Thymus (tissue), 11 donors: ENCODE measurements around the gene RNF150. TPM values are rescaled to one million over a fixed set of nuclear protein-coding genes. Genes with fewer than 3 reads are reported as not detected.

Experiments used
- DNase-seq, 9 donors: peaks; one replicate each; pipeline ENCODE4 v3.0.0-alpha.2; 2013; ENCODE audit warnings: low spot score in 9 of 9, low read depth in 6 of 9, missing footprints in 1 of 9
- H3K27ac ChIP-seq, 2 donors: one replicate each; pipeline ENCODE4 v1.5.1; 2013; ENCODE audit warnings: control low read depth in 1 of 2, low read depth in 1 of 2, low read length in 1 of 2, mild to moderate bottlenecking in 1 of 2, moderate library complexity in 1 of 2
- H3K27me3 ChIP-seq, 2 donors: one replicate each; pipeline ENCODE4 v1.5.1; 2013; ENCODE audit warnings: low read length in 1 of 2; ENCODE audit not compliant: control insufficient read depth in 2 of 2, insufficient read depth in 1 of 2
- H3K36me3 ChIP-seq, 2 donors: one replicate each; pipeline ENCODE4 v1.5.1; 2013; ENCODE audit warnings: low read length in 1 of 2, mild to moderate bottlenecking in 1 of 2, moderate library complexity in 1 of 2; ENCODE audit not compliant: control insufficient read depth in 2 of 2, insufficient read depth in 2 of 2
- H3K4me1 ChIP-seq, 2 donors: one replicate each; pipeline ENCODE4 v1.5.1; 2013; ENCODE audit warnings: low read length in 2 of 2; ENCODE audit not compliant: control insufficient read depth in 2 of 2, insufficient read depth in 2 of 2
- H3K4me3 ChIP-seq, 2 donors: one replicate each; pipeline ENCODE4 v1.5.1; 2013; ENCODE audit warnings: low read length in 2 of 2, control low read depth in 1 of 2, mild to moderate bottlenecking in 1 of 2
- H3K9me3 ChIP-seq, 2 donors: one replicate each; pipeline ENCODE4 v1.5.1; 2013; ENCODE audit warnings: low read length in 1 of 2, mild to moderate bottlenecking in 1 of 2; ENCODE audit not compliant: control insufficient read depth in 2 of 2, insufficient read depth in 1 of 2
- WGBS: extraction: QIAGEN DNeasy Blood & Tissue Kit; methylation state at CpG from one replicate; pipeline ENCODE4 v1.1.7; 2013; 5-methylcytosine and 5-hydroxymethylcytosine counted together
- polyA plus RNA-seq: library from polyadenylated mRNA; stranded (reverse); fragments of 200-250 nt; gene quantifications from one replicate; pipeline ENCODE4 v1.2.3, GENCODE V29; 2013
- total RNA-seq: library from RNA; stranded (reverse); fragments of 120-200 nt; gene quantifications from one replicate; pipeline ENCODE4 v1.2.4, GENCODE V29; 2013
- donor health status: healthy.

RNF150 gene
- total and polyA plus RNA-seq, 2 donors, result 1.4 to 2.9 TPM

GRCh38 chr4:141121768-141122454, 11.4 kb downstream of the RNF150 start:
- no peaks in the 10 kb centered on the region for H3K36me3 ChIP-seq
- 84% methylated on average over 9 of the region's 9 CpGs for WGBS
- H3K4me1 ChIP-seq, result peaks cover 0 to 4% of the 10 kb centered on the region in 2 donors
- H3K9me3 ChIP-seq, result no peaks in the 10 kb centered on the region
- H3K4me3 ChIP-seq, result no peak overlapping the region
- no peak overlapping the region for H3K27ac ChIP-seq
- H3K27me3 ChIP-seq, result no peaks in the 10 kb centered on the region
- no peak for DNase-seq

GRCh38 chr4:141121101-141121500, 12.2 kb downstream of the RNF150 start:
- Histone ChIP-seq H3K9me3 (no peaks in the 10 kb centered on the region), H3K36me3 (no peaks in the 10 kb centered on the region), H3K27ac (no peak overlapping the region), H3K4me3 (no peak overlapping the region), H3K27me3 (no peaks in the 10 kb centered on the region), H3K4me1 (peaks cover 0 to 4% of the 10 kb centered on the region in 2 donors)
- WGBS, result 94% methylated on average over 1 of the region's 1 CpG
- no peak for DNase-seq

GRCh38 chr4:141120036-141120593, 13.2 kb downstream of the RNF150 start:
- Histone ChIP-seq H3K4me1 (peaks cover 0 to 4% of the 10 kb centered on the region in 2 donors), H3K36me3 (no peaks in the 10 kb centered on the region), H3K4me3 (no peak overlapping the region), H3K9me3 (no peaks in the 10 kb centered on the region), H3K27ac (no peak overlapping the region), H3K27me3 (no peaks in the 10 kb centered on the region)
- 99% methylated on average over 5 of the region's 5 CpGs for WGBS
- DNase-seq, result no peak

GRCh38 chr4:141119071-141119470, 14.2 kb downstream of the RNF150 start:
- H3K4me3 ChIP-seq, result no peak overlapping the region
- H3K36me3 ChIP-seq, result no peaks in the 10 kb centered on the region
- H3K27ac ChIP-seq, result no peak overlapping the region
- DNase-seq, result no peak
- 96% methylated on average over 1 of the region's 1 CpG for WGBS
- peaks cover 0 to 4% of the 10 kb centered on the region in 2 donors for H3K4me1 ChIP-seq
- H3K27me3 ChIP-seq, result no peaks in the 10 kb centered on the region
- H3K9me3 ChIP-seq, result no peaks in the 10 kb centered on the region

- DNase-seq, result no peak
- H3K27ac ChIP-seq, result no peak overlapping the region
- H3K27me3 ChIP-seq, result no peaks in the 10 kb centered on the region
- no peaks in the 10 kb centered on the region for H3K36me3 ChIP-seq
- peaks cover 0 to 4% of the 10 kb centered on the region in 2 donors for H3K4me1 ChIP-seq
- WGBS, result over 99% methylated on average over 2 of the region's 2 CpGs
- no peaks in the 10 kb centered on the region for H3K9me3 ChIP-seq
- no peak overlapping the region for H3K4me3 ChIP-seq
These were observed 14.9 kb downstream of the RNF150 start for GRCh38 chr4:141118381-141118780.

- H3K27me3 ChIP-seq, result no peaks in the 10 kb centered on the region
- peaks cover 0 to 4% of the 10 kb centered on the region in 2 donors for H3K4me1 ChIP-seq
- no peak overlapping the region for H3K4me3 ChIP-seq
- H3K27ac ChIP-seq, result no peak overlapping the region
- no peak for DNase-seq
- WGBS, result 91% methylated on average over 1 of the region's 1 CpG
- H3K9me3 ChIP-seq, result no peaks in the 10 kb centered on the region
- no peaks in the 10 kb centered on the region for H3K36me3 ChIP-seq
These were observed 15.3 kb downstream of the RNF150 start for GRCh38 chr4:141117935-141118334.

- no peaks in the 10 kb centered on the region for H3K36me3 ChIP-seq
- no peak overlapping the region for H3K4me3 ChIP-seq
- no peaks in the 10 kb centered on the region for H3K27me3 ChIP-seq
- no peaks in the 10 kb centered on the region for H3K4me1 ChIP-seq
- no peak overlapping the region for H3K27ac ChIP-seq
- WGBS, result 96% methylated on average over 4 of the region's 4 CpGs
- DNase-seq, result no peak
- H3K9me3 ChIP-seq, result no peaks in the 10 kb centered on the region
These were observed 23.3 kb downstream of the RNF150 start for GRCh38 chr4:141109983-141110382.

- WGBS, result 98% methylated on average over 3 of the region's 3 CpGs
- no peak overlapping the region for H3K4me3 ChIP-seq
- H3K9me3 ChIP-seq, result no peaks in the 10 kb centered on the region
- no peaks in the 10 kb centered on the region for H3K36me3 ChIP-seq
- H3K27ac ChIP-seq, result no peak overlapping the region
- no peaks in the 10 kb centered on the region for H3K4me1 ChIP-seq
- no peaks in the 10 kb centered on the region for H3K27me3 ChIP-seq
- no peak for DNase-seq
These were observed 25.3 kb downstream of the RNF150 start for GRCh38 chr4:141107927-141108326.

GRCh38 chr4:141102367-141102766, 30.9 kb downstream of the RNF150 start:
- H3K4me3 ChIP-seq, result no peak overlapping the region
- over 99% methylated on average over 3 of the region's 3 CpGs for WGBS
- DNase-seq, result no peak
- no peak overlapping the region for H3K27ac ChIP-seq
- no peaks in the 10 kb centered on the region for H3K4me1 ChIP-seq
- H3K27me3 ChIP-seq, result no peaks in the 10 kb centered on the region
- no peaks in the 10 kb centered on the region for H3K36me3 ChIP-seq
- H3K9me3 ChIP-seq, result no peaks in the 10 kb centered on the region
